AG09309 (cell line): ENCODE measurements around the gene ACAP3.

Source experiments
- DNase-seq: peaks from one replicate; pipeline ENCODE4 v3.0.0-alpha.2; 2010; ENCODE audit warnings: low read depth
- H3K4me3 ChIP-seq: 2 replicates; pipeline ENCODE4 v1.5.1; 2011; ENCODE audit warnings: mild to moderate bottlenecking, low read depth, low read length, moderate library complexity; ENCODE audit not compliant: control insufficient read depth
- CTCF ChIP-seq: IDR thresholded peaks from 2 replicates; pipeline ENCODE4 v1.5.1; 2011; ENCODE audit warnings: mild to moderate bottlenecking, low read depth, low read length, inconsistent platforms; ENCODE audit not compliant: insufficient read depth, control insufficient read depth; ENCODE audit errors: missing control alignments

ACAP3 gene

GRCh38 chr1:1347026-1347595, 39.4 kb upstream of the ACAP3 start:
- H3K4me3 ChIP-seq: peak overlapping the region; percentile 84
- DNase-seq: no peak
- no peak for TF ChIP-seq CTCF

- no peak overlapping the region for H3K4me3 ChIP-seq
- no peak for TF ChIP-seq CTCF
Observed at GRCh38 chr1:1346501-1346890, 38.8 kb upstream of the ACAP3 start.

DNA sequence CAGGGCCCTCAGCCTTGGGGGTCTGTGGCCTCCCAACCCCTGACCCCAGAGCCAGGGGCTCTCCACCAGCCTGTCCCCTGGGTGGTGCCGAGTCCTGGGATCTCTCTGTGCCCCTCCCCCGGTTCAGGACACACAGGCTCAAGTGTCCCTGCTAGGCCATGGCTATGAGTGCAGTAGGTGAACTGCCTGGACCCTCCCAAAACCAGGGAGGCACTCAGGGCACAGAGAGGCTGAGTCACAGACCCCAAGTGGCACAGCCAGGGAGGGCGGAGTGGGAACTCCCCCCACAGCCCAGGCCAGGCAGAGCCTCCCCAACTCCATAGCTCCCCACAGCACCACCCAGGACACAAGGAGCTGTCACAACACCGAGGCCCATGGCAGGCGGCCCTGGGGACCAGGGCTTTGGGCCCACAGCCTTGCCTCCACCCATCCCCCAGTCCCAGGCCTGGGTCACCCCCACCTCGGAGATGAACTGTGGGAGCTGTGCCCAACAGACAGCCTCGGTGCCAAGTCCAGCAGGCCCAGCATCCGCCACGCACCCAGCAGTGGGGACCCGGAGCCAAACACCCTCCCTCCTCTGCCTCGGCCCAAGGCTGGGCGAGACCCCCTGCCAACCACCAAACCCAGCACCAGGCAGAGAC, 38.2 kb upstream of the ACAP3 start:
- H3K4me3 ChIP-seq: no peak overlapping the region; the same call in 1 of the 2 replicates
- no peak for DNase-seq
- TF ChIP-seq CTCF: no peak

More at GRCh38 chr1:1346501-1346890, 38.8 kb upstream of the ACAP3 start:
- DNase-seq: no peak

GRCh38 chr1:1345384-1345783, 37.7 kb upstream of the ACAP3 start:
- TF ChIP-seq CTCF: no peak
- DNase-seq: no peak
- H3K4me3 ChIP-seq: no peak overlapping the region; the same call in 1 of the 2 replicates

GRCh38 chr1:1344655-1345361, 37.1 kb upstream of the ACAP3 start:
- TF ChIP-seq CTCF: peak; percentile 52
- H3K4me3 ChIP-seq: no peak overlapping the region; the same call in none of the 2 replicates
- DNase-seq: no peak

- DNase-seq: no peak
- no peak overlapping the region for H3K4me3 ChIP-seq
- no peak for TF ChIP-seq CTCF
Observed at GRCh38 chr1:1343811-1344421, 36.2 kb upstream of the ACAP3 start.
